ENCODE measurements around the gene AK5.

DNA sequence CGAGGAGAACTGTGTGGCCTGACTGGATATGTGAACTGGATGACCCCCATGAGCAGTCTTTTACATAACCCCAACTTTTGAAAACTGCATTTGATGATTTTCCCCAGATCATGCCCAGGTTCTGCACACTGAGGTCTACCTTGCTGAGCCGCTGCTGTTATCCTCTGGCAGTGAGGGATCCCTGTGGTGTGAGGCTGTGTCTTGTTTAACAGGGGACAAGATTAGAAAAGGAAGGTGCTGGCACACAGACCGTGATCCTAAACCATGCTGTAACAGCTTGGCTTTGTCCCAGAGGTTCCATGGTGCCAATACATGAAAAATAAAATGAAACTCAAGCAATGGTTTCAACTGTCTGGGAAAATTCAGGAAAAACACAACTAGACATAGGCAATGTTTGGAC is 266.5 kb downstream of the AK5 start:
- TF ChIP-seq, protein P1, sequence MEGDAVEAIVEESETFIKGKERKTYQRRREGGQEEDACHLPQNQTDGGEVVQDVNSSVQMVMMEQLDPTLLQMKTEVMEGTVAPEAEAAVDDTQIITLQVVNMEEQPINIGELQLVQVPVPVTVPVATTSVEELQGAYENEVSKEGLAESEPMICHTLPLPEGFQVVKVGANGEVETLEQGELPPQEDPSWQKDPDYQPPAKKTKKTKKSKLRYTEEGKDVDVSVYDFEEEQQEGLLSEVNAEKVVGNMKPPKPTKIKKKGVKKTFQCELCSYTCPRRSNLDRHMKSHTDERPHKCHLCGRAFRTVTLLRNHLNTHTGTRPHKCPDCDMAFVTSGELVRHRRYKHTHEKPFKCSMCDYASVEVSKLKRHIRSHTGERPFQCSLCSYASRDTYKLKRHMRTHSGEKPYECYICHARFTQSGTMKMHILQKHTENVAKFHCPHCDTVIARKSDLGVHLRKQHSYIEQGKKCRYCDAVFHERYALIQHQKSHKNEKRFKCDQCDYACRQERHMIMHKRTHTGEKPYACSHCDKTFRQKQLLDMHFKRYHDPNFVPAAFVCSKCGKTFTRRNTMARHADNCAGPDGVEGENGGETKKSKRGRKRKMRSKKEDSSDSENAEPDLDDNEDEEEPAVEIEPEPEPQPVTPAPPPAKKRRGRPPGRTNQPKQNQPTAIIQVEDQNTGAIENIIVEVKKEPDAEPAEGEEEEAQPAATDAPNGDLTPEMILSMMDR (IDR thresholded peaks at IDR 0.05): no peak
- no peak for TF ChIP-seq ZFX (IDR thresholded peaks at IDR 0.05; ENCODE audit: borderline replicate concordance)

Data from 22Rv1 (cell line).